ACC112 (cell line): Measurements from ENCODE around the gene CRYBA4.

ENCODE experiments used
- H2AFZ ChIP-seq: fragments of 200-600 bp; sonication (generic); one replicate; pipeline ENCODE4 v1.6.0; 2017; ENCODE audit warnings: antibody characterized with exemption, low read length; ENCODE audit not compliant: unreplicated experiment
- H3K27ac ChIP-seq: fragments of 200-600 bp; sonication (generic); 2 replicates; pipeline ENCODE4 v1.5.1; 2014; ENCODE audit warnings: low read depth, mild to moderate bottlenecking, antibody characterized with exemption, low read length, moderate library complexity
- H3K27me3 ChIP-seq: fragments of 200-600 bp; sonication (generic); 2 replicates; pipeline ENCODE4 v1.6.1; 2014; ENCODE audit warnings: mild to moderate bottlenecking, antibody characterized with exemption, low read length, moderate library complexity, mixed read lengths; ENCODE audit not compliant: insufficient read depth
- H3K36me3 ChIP-seq: fragments of 200-600 bp; sonication (generic); 2 replicates; pipeline ENCODE4 v1.6.1; 2016; ENCODE audit warnings: mild to moderate bottlenecking, antibody characterized with exemption, low read length, moderate library complexity, mixed read lengths; ENCODE audit not compliant: insufficient read depth
- H3K4me1 ChIP-seq: fragments of 200-600 bp; sonication (generic); one replicate; pipeline ENCODE4 v1.6.1; 2016; ENCODE audit warnings: low read length, mixed read lengths; ENCODE audit not compliant: insufficient read depth, unreplicated experiment, control insufficient read depth
- H3K4me3 ChIP-seq: fragments of 200-600 bp; sonication (generic); 2 replicates; pipeline ENCODE4 v1.5.1; 2014; ENCODE audit warnings: mild to moderate bottlenecking, low read depth, low read length
- H3K79me2 ChIP-seq: fragments of 200-600 bp; sonication (generic); one replicate; pipeline ENCODE4 v1.6.0; 2016; ENCODE audit warnings: low read length; ENCODE audit not compliant: control insufficient read depth, unreplicated experiment, insufficient read depth

The CRYBA4 gene

GRCh38 chr22:26624803-26625202, 3.0 kb downstream of the CRYBA4 start:
- Histone ChIP-seq H3K27ac (no peak overlapping the region), H3K4me3 (no peak overlapping the region), H3K27me3 (no peaks in the 10 kb centered on the region), H3K79me2 (no peaks in the 10 kb centered on the region), H3K4me1 (no peaks in the 10 kb centered on the region), H2AFZ (no peak overlapping the region), H3K36me3 (no peaks in the 10 kb centered on the region)

GRCh38 chr22:26629988-26630761, 8.4 kb downstream of the CRYBA4 start:
- Histone ChIP-seq H3K4me3 (no peak overlapping the region), H2AFZ (no peak overlapping the region), H3K4me1 (no peaks in the 10 kb centered on the region)

GRCh38 chr22:26631282-26631681, 9.5 kb downstream of the CRYBA4 start:
- Histone ChIP-seq H2AFZ (no peak overlapping the region), H3K79me2 (no peaks in the 10 kb centered on the region), H3K36me3 (no peaks in the 10 kb centered on the region), H3K27me3 (no peaks in the 10 kb centered on the region), H3K4me3 (no peak overlapping the region), H3K27ac (no peak overlapping the region), H3K4me1 (no peaks in the 10 kb centered on the region)

More at GRCh38 chr22:26629988-26630761, 8.4 kb downstream of the CRYBA4 start:
- Histone ChIP-seq H3K27me3 (no peaks in the 10 kb centered on the region), H3K27ac (no peak overlapping the region), H3K79me2 (no peaks in the 10 kb centered on the region), H3K36me3 (no peaks in the 10 kb centered on the region)

- H2AFZ ChIP-seq, result no peak overlapping the region
- no peak overlapping the region for H3K4me3 ChIP-seq
- no peak overlapping the region for H3K27ac ChIP-seq
- H3K36me3 ChIP-seq, result no peaks in the 10 kb centered on the region
- H3K27me3 ChIP-seq, result no peaks in the 10 kb centered on the region
- no peaks in the 10 kb centered on the region for H3K4me1 ChIP-seq
- no peaks in the 10 kb centered on the region for H3K79me2 ChIP-seq
These were observed 10.8 kb downstream of the CRYBA4 start for GRCh38 chr22:26632422-26633155.

- no peak overlapping the region for H2AFZ ChIP-seq
- no peaks in the 10 kb centered on the region for H3K79me2 ChIP-seq
- H3K36me3 ChIP-seq, result no peaks in the 10 kb centered on the region
- no peaks in the 10 kb centered on the region for H3K27me3 ChIP-seq
- no peak overlapping the region for H3K4me3 ChIP-seq
- no peaks in the 10 kb centered on the region for H3K4me1 ChIP-seq
- H3K27ac ChIP-seq, result no peak overlapping the region
These were observed 12.4 kb downstream of the CRYBA4 start for GRCh38 chr22:26634189-26634588.

- no peaks in the 10 kb centered on the region for H3K79me2 ChIP-seq
- no peaks in the 10 kb centered on the region for H3K36me3 ChIP-seq
- H3K4me1 ChIP-seq, result no peaks in the 10 kb centered on the region
- H3K27me3 ChIP-seq, result no peaks in the 10 kb centered on the region
- H3K27ac ChIP-seq, result no peak overlapping the region
- no peak overlapping the region for H3K4me3 ChIP-seq
- no peak overlapping the region for H2AFZ ChIP-seq
These were observed 13.4 kb downstream of the CRYBA4 start for GRCh38 chr22:26635117-26635516.

- Histone ChIP-seq H3K36me3 (no peaks in the 10 kb centered on the region), H3K27ac (no peak overlapping the region), H3K79me2 (no peaks in the 10 kb centered on the region), H3K4me3 (no peak overlapping the region), H2AFZ (no peak overlapping the region), H3K4me1 (no peaks in the 10 kb centered on the region), H3K27me3 (no peaks in the 10 kb centered on the region)
These were observed 14.5 kb downstream of the CRYBA4 start for GRCh38 chr22:26636296-26636695.

GRCh38 chr22:26642465-26643417, 21.0 kb downstream of the CRYBA4 start:
- Histone ChIP-seq H3K4me3 (no peak overlapping the region), H3K36me3 (no peaks in the 10 kb centered on the region), H2AFZ (no peak overlapping the region), H3K27ac (no peak overlapping the region), H3K27me3 (no peaks in the 10 kb centered on the region; the same call in 1 of the 2 replicates), H3K79me2 (no peaks in the 10 kb centered on the region), H3K4me1 (peaks cover 3% of the 10 kb centered on the region)

- no peak overlapping the region for H2AFZ ChIP-seq
- no peak overlapping the region for H3K4me3 ChIP-seq
- H3K27me3 ChIP-seq, result no peaks in the 10 kb centered on the region; the same call in 1 of the 2 replicates
- peaks cover 3% of the 10 kb centered on the region for H3K4me1 ChIP-seq
- H3K36me3 ChIP-seq, result no peaks in the 10 kb centered on the region
- H3K79me2 ChIP-seq, result no peaks in the 10 kb centered on the region
- H3K27ac ChIP-seq, result no peak overlapping the region
These were observed 21.8 kb downstream of the CRYBA4 start for GRCh38 chr22:26643418-26644100.

GRCh38 chr22:26646158-26646557, 24.4 kb downstream of the CRYBA4 start:
- Histone ChIP-seq H3K27ac (no peak overlapping the region), H2AFZ (no peak overlapping the region)

More at GRCh38 chr22:26646158-26646557, 24.4 kb downstream of the CRYBA4 start:
- Histone ChIP-seq H3K4me1 (peaks cover 3% of the 10 kb centered on the region), H3K4me3 (no peak overlapping the region), H3K36me3 (no peaks in the 10 kb centered on the region), H3K79me2 (no peaks in the 10 kb centered on the region), H3K27me3 (peaks cover 12% of the 10 kb centered on the region; the same call in 1 of the 2 replicates)
